Activated naive CD8-positive, alpha-beta T cell treated with anti-CD3 and anti-CD28 coated beads, Interleukin-2, amount 50 U/mL, for 24 hours (primary cell): ENCODE data around the gene SYF2.
"Not testable (repeated sequence)": the region's sequence is repeated elsewhere in the genome, so short reads cannot be mapped to it uniquely, and the experiment has no call there.

Experiments
- ATAC-seq: fragments of 150-1000 bp; cut with Tn5 transposase; one replicate; pipeline ENCODE4 v1.10.0; 2021
- DNase-seq: peaks from one replicate; pipeline ENCODE4 v3.0.0; 2021
- H3K27ac Mint-ChIP-seq: one replicate; pipeline ENCODE4 v1.8.0; 2021; ENCODE audit warnings: mild to moderate bottlenecking, mixed read lengths
- H3K27me3 Mint-ChIP-seq: one replicate; pipeline ENCODE4 v1.8.0; 2021; ENCODE audit warnings: mixed read lengths
- H3K36me3 Mint-ChIP-seq: one replicate; pipeline ENCODE4 v1.8.0; 2021; ENCODE audit warnings: low read depth, mixed read lengths
- H3K4me1 Mint-ChIP-seq: one replicate; pipeline ENCODE4 v1.8.0; 2021; ENCODE audit warnings: mixed read lengths
- H3K4me3 Mint-ChIP-seq: one replicate; pipeline ENCODE4 v1.8.0; 2021; ENCODE audit warnings: mild to moderate bottlenecking, moderate library complexity, mixed read lengths
- H3K9me3 Mint-ChIP-seq: one replicate; pipeline ENCODE4 v1.8.0; 2021; ENCODE audit warnings: mixed read lengths

Gene SYF2

DNA sequence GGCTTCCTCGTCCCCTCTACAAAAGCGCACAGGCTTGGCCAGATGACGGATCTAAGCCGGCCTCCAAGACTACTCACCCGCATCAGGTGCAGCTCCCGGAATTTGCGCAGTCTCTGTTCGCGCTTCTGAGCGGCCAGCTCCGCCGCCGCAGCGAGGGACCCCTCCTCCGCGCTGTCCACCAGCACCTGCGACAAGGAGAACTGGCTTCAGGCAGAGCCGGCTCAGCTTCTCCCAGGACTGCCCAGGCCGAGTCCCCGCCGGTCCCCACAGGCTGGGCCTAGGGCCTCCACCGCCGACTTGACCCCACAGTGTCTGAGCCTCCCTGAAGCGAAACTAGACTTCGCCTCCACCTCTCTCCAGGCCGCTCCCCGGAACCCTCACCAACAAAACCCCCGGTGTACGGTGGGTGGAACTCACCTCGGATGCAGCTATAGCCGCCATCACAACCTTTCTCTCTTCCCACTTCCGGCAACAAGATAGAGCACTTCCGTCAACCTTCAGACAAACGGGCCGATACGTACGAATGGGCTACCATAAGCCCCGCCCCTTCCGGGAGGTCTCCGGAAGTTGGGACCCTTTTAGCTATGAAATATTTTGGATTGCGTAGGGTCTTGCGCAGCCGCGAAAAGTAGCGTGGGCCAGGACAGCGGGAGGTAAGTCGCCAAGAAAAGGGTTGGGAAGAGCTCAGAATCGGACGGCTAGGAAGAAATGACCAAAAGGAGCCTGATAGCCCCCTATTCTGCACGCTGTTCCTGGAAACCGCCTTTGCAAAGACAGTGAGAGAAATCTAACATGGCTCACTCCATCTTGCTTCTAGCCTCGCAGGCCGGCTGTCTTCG, at the start of gene SYF2:
Gene SYF2, minus strand, starts transcription at position 476 of the 839 bp plus-strand sequence. Its CDS starts 35 bp downstream, at position 441.
- H3K4me3 Mint-ChIP-seq: no peak within 1 kb of the TSS
- H3K4me1 Mint-ChIP-seq: peaks cover 44% of the 10 kb centered on the region
- peak; percentile 95 for ATAC-seq
- peak; percentile 93 for DNase-seq
- H3K27ac Mint-ChIP-seq: no peak within 1 kb of the TSS
- H3K27me3 Mint-ChIP-seq: no peaks in the 10 kb centered on the region
- H3K9me3 Mint-ChIP-seq: no peaks in the 10 kb centered on the region
- peaks cover 24% of the 10 kb centered on the region for H3K36me3 Mint-ChIP-seq

DNA sequence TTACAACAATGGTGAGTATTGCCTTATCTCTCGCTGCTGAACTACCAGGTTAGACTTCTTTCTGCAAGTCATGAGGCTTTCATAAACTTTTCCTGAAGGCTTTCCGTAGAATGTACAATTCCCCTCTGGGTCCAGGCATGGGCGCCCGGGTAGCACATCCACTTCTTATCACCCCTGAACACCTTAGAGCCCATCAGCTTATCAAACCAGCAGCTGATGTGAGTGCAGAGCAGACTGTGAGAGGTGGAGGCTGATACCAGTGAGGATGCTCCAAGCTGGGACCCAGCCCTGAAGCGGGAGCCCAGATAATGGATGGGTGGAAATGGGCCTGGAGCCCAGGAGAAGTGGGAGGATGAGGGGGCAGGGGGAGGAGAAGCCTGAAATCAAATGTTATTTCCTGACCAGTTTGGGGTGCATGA, 47.4 kb upstream of the SYF2 start:
- not testable (repeated sequence) for DNase-seq

DNA sequence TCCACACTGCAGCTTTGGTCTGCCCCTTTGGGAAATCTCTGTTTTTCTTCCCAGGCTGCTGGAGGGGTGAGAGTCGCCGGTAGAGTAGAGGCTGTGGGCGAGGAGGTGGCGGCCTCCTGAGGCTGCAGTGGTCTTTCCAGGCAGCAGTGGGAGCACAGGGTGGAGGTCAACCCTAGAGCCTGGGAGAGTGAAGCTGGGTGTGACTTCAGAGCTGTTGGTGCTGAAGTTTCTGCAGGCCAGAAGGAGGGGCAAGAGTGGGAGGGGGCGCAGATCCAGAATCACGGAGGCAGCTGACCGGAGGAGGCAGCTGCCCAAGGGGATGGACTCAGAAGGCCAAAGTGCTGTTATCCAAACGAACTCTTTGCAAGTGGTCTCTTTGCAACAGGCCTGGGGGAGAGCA, 46.5 kb upstream of the SYF2 start:
- ATAC-seq, H3K27ac Mint-ChIP-seq, DNase-seq, H3K36me3 Mint-ChIP-seq, H3K9me3 Mint-ChIP-seq, H3K27me3 Mint-ChIP-seq, H3K4me1 Mint-ChIP-seq, H3K4me3 Mint-ChIP-seq: not testable (repeated sequence)

More for the DNA sequence above, 47.4 kb upstream of the SYF2 start:
- not testable (repeated sequence) for ATAC-seq, H3K36me3 Mint-ChIP-seq, H3K27ac Mint-ChIP-seq, H3K9me3 Mint-ChIP-seq, H3K27me3 Mint-ChIP-seq, H3K4me3 Mint-ChIP-seq, H3K4me1 Mint-ChIP-seq

DNA sequence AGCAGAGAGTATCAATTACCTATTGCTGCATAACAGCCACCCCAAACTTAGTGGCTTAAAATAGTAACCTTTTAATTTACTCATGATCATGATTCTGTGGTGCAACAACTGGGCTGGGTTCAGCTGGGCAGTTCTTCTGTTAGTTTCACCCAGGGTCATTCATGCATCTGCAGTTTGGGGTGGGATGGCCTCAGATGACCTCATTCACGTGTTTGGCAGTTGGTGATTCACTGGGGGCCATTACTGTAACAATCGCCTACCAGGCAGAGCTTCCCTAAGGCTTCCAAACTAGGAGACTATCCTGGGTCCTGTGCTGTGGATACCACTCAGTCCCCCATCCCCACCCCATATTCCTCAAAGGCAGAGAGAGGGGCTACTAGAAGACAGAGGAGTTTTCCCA, 46.1 kb upstream of the SYF2 start:
- not testable (repeated sequence) for H3K36me3 Mint-ChIP-seq, H3K4me3 Mint-ChIP-seq, H3K27ac Mint-ChIP-seq, DNase-seq, ATAC-seq, H3K9me3 Mint-ChIP-seq, H3K27me3 Mint-ChIP-seq, H3K4me1 Mint-ChIP-seq

DNA sequence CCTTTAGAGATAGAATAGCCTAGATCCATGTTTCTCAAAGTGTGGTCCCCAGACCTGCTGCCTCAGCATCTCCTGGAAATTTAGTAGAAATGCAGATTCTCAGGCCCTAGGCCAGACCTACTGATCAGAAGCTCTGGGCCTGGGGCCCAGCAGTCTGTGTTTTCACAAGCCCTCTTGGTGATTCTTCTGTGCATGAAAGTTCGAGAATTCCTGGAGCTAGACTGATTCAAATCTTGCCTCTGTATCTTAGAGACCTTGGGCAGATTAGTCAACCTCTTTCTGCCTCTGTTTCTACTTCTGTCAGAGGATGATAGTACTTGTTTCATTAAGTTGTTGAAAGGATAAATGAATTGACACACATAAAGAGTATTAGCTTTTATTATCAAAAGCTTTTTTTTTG, 45.0 kb upstream of the SYF2 start:
- not testable (repeated sequence) for H3K9me3 Mint-ChIP-seq, H3K27ac Mint-ChIP-seq, DNase-seq, H3K27me3 Mint-ChIP-seq, H3K36me3 Mint-ChIP-seq, ATAC-seq, H3K4me1 Mint-ChIP-seq, H3K4me3 Mint-ChIP-seq

DNA sequence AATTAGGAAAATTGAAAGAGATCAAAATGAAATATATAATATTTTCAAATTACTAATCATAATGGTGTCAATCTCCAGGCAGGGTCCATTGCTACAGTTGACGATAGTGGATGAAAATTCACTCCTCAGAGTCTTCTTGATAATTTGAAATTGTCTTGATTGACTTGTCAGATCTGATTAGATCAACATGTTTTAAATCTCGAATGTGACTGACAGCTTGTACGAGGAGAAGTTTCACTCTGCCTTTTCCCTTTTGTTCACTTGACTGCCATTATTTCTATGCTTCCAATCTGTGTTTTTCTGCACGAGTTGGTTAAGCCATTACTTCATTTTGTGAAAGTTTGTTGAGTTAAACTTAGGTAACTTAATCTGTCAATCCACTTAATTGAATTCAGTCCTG, 43.3 kb upstream of the SYF2 start:
- not testable (repeated sequence) for ATAC-seq, H3K27ac Mint-ChIP-seq, H3K36me3 Mint-ChIP-seq, H3K4me3 Mint-ChIP-seq, H3K4me1 Mint-ChIP-seq, DNase-seq, H3K27me3 Mint-ChIP-seq, H3K9me3 Mint-ChIP-seq

DNA sequence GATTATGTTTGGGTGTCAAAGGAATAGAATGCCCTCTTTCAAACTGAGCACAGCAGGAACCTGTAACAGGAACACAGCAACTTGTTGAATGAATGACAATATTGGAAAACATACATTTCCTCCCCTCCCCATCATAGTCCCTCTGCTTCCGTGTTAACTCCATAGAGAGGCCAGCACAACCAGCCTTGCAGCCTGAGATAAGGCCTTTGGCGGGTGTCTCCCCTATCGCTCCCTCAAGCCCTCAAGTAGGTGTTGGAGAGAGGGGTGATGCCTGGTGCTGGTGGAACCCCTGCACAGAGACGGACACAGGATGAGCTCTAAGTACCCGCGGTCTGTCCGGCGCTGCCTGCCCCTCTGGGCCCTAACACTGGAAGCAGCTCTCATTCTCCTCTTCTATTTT, 39.9 kb upstream of the SYF2 start, which contains the start of gene RHD:
Gene RHD, plus strand, starts transcription at position 272 of the 400 bp plus-strand sequence. Its CDS starts 39 bp downstream, at position 311.
- DNase-seq, H3K4me3 Mint-ChIP-seq, H3K4me1 Mint-ChIP-seq, H3K27me3 Mint-ChIP-seq, H3K9me3 Mint-ChIP-seq, ATAC-seq, H3K27ac Mint-ChIP-seq, H3K36me3 Mint-ChIP-seq: not testable (repeated sequence)

DNA sequence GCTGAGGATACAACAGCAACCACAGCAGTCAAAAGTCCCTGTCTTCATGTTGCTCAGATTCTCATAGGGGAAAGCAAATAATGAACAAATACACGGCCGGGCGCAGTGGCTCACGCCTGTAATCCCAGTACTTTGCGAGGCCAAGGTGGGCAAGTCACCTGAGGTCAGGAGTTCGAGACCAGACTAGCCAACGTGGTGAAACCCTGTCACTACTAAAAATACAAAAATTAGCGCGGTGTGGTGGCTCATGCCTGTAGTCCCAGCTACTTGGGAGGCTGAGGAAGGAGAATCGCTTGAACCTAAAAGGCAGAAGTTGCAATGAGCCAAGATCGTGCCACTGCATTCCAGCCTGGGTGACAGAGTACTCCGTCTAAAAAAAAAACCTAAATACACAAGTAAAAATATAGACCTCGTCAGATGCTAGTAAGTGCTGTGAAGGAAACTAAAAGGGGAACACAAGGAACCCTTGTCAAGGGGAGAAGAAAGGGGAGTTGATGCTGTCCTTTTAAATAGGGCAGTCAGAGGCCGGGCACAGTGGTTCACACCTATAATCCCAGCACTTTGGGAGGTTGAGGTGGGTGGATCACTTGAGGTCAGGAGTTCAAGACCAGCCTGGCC, 36.0 kb upstream of the SYF2 start:
- peak overlapping the region; percentile 74 for H3K27ac Mint-ChIP-seq
- not testable (repeated sequence) for H3K36me3 Mint-ChIP-seq, ATAC-seq

DNA sequence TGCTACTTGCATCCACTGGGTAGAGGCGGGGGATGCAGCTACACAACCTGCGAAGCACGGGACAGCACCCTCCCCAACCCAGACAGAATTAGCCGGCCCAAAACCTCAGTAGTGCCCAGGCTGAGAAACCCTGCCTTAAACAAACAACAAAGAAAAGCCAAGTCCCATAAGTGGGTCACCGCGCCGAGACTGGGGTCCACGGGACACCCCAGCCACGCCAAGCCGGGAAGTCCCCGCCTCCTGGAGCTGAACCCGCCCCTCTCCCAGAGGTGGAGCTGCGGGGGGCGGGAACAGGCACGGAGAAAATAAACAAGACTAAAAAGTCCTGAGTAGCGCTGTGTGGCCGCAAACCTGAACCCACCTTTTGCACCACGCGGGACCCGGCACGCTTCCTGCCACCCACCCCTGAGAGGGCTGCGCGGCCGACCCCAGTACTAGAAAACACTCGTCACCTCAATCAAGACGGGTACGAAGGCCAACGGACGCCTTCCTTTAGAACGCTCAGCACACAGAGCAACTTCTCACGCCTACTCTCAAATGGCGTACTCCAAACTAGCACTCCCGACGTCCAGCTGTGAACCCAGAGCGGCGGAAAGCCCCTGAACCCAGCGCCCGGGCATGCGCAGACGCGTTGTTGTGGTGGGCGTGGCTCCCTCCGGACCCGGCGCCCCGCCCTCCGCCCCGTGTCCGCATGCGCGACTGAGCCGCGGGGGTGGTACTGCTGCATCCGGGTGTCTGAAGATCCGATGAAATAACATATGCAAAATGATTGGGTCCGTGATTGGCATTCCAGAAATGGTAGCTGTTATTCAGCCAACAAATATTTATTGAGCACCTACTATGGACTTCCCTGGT, 35.2 kb upstream of the SYF2 start:
- DNase-seq (peak; percentile 83), ATAC-seq (peak; percentile 79)
- peak overlapping the region; percentile 72 for H3K4me3 Mint-ChIP-seq
- peak overlapping the region; percentile 74 for H3K27ac Mint-ChIP-seq
- H3K36me3 Mint-ChIP-seq, H3K9me3 Mint-ChIP-seq, H3K27me3 Mint-ChIP-seq: not testable (repeated sequence)
- H3K4me1 Mint-ChIP-seq: peaks cover 12% of the 10 kb centered on the region

More for the DNA sequence above, 36.0 kb upstream of the SYF2 start:
- not testable (repeated sequence) for H3K9me3 Mint-ChIP-seq, DNase-seq, H3K27me3 Mint-ChIP-seq
- peaks cover 10% of the 10 kb centered on the region for H3K4me1 Mint-ChIP-seq
- H3K4me3 Mint-ChIP-seq: peak overlapping the region; percentile 72

DNA sequence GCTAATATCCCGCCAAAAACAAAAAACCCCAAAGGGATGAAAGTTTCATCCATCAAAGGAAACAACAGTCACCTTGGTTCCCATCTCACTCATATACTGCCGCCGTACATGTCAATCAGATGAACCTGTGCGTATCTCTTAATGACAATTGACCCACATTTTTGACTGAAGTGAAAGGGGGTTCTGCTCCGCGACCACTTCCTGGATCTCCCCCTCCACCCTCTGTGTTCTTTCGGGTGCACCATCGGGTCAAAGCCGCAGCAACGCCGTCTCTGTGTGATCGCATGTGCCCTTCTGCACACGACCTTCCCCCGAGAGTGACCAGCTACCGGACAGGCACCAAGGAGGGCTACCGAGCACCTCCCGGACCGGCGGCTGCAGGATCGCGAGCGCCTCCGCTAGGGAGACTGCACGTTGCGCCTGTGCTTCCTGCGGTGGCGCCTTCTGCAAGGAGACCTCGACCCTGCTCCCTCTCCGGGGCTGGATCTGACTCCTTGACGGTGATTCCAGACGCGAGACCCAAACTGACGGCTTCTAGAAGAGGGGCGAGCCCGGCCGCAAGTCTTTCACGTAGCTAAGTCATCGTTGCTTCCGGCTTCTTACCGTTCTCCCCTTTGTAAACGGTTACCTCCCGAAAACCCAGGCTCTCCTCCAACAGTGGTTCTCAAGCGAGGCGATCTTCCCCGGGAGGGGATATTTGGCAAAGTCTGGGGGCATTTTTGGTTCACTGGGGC, 34.4 kb upstream of the SYF2 start:
- peak; percentile 37 for ATAC-seq
- peak overlapping the region; percentile 80 for H3K27ac Mint-ChIP-seq
- not testable (repeated sequence) for H3K9me3 Mint-ChIP-seq, DNase-seq, H3K36me3 Mint-ChIP-seq, H3K27me3 Mint-ChIP-seq
- peaks cover 12% of the 10 kb centered on the region for H3K4me1 Mint-ChIP-seq
- peak overlapping the region; percentile 88 for H3K4me3 Mint-ChIP-seq

DNA sequence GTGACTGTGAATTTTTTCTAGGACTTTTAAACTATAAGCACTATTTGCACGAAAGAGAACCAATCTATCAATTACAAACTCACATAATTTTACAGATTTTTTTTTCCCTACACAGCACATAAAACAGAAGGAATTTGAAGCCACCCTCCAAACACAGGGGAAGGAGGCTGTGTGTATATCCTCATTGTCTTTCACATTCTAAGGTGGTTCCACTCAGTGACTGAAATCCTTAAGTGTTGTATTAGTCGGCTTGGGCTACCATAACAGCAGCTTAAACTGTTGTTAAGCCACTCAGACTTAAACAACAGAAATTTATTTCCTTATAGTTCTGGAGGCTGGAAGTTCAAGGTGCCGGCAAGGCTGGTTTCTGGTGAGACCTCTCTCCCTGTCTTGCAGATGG, 28.0 kb upstream of the SYF2 start:
- not testable (repeated sequence) for H3K36me3 Mint-ChIP-seq, H3K27me3 Mint-ChIP-seq, H3K4me3 Mint-ChIP-seq, H3K9me3 Mint-ChIP-seq, H3K27ac Mint-ChIP-seq, DNase-seq, ATAC-seq
- peaks cover 12% of the 10 kb centered on the region for H3K4me1 Mint-ChIP-seq

DNA sequence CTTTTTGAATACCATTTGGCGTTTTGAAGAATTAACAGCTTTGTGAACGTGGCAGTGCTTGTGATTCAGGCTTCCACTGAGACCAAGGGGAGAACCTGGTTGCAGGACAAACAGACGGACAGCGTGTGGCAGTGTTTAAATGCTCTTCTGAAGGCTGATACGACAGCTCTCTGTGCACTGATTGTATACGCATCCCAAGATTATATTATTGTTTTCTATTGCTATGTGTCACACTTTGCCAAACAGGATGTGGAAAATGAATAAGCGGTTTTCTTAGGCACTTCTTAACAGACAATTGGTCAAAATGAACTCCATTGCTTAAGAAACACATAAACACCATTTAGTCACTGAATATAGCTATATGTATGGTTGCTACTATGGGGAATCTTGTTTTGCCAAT, 27.5 kb upstream of the SYF2 start:
- peak; percentile 57 for ATAC-seq
- not testable (repeated sequence) for H3K9me3 Mint-ChIP-seq, H3K4me3 Mint-ChIP-seq, H3K27me3 Mint-ChIP-seq, H3K36me3 Mint-ChIP-seq, H3K27ac Mint-ChIP-seq, DNase-seq
- peaks cover 12% of the 10 kb centered on the region for H3K4me1 Mint-ChIP-seq

DNA sequence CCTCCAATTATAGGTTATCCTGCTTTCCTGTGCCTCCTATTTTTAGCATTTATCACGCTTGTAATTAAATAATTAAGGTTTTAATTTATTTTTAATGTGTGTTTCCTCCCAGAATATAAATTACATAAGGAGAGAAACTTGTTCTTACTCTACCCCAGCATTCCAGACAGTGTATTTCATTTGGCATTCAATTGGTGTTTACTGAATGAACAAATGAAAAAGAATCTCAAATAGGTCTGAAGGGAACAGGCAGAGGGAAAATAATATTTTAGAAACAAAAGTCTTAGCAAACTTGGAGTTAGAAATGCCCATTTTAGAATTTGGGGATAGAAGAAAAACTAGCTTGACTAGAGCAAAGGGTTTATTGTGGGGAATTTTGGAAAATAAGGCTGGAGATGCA, 24.9 kb upstream of the SYF2 start:
- Mint-ChIP-seq H3K4me3 (no peak overlapping the region), H3K4me1 (peaks cover 9% of the 10 kb centered on the region), H3K36me3 (peaks cover under 1% of the 10 kb centered on the region), H3K27ac (no peak overlapping the region), H3K27me3 (no peaks in the 10 kb centered on the region), H3K9me3 (no peaks in the 10 kb centered on the region)
- ATAC-seq (no peak), DNase-seq (no peak)

DNA sequence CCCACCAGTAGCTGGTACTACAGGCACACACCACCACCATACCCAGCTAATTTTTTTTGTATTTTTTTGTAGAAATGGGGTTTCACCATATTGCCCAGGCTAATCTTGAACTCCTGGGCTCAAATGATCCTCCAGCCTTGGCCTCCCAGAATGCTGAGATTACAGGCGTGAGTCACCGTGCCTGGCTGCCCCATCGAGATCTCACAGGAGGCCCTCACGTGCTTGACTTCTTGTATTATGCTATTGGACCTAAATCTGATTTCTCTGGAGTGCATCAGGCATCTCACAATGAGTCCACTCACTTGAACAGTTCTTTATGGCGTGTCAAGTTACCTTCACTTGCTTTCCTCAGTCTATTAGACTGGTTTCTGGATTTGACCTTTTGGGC, 24.3 kb upstream of the SYF2 start:
- no peak overlapping the region for H3K27ac Mint-ChIP-seq
- no peak overlapping the region for H3K4me3 Mint-ChIP-seq
- DNase-seq: no peak
- no peaks in the 10 kb centered on the region for H3K27me3 Mint-ChIP-seq
- no peaks in the 10 kb centered on the region for H3K36me3 Mint-ChIP-seq
- ATAC-seq: no peak
- no peaks in the 10 kb centered on the region for H3K9me3 Mint-ChIP-seq
- H3K4me1 Mint-ChIP-seq: peaks cover 9% of the 10 kb centered on the region
